Astrocyte (in vitro differentiated cells and primary cell): ENCODE data around the gene SCN2B. TPM values are rescaled to one million over a fixed set of nuclear protein-coding genes. Genes with fewer than 3 reads are reported as not detected.

Experiments used
- DNase-seq: peaks from one replicate; pipeline ENCODE4 v3.0.0-alpha.2; 2010; ENCODE audit warnings: low read depth
- FAIRE-seq: peaks from 2 replicates; lab custom pipeline; 2011; peaks lifted over from hg19 to GRCh38; lab: Jason Lieb, UNC
- H2AFZ ChIP-seq: 2 replicates; pipeline ENCODE4 v1.6.0; 2012; ENCODE audit warnings: low read depth, low read length, inconsistent platforms
- H3K27ac ChIP-seq: 2 replicates; pipeline ENCODE4 v1.5.1; 2011; ENCODE audit warnings: low read depth, low read length, inconsistent platforms
- H3K27me3 ChIP-seq: 2 replicates; pipeline ENCODE4 v1.6.0; 2011; ENCODE audit warnings: low read length, inconsistent platforms; ENCODE audit not compliant: insufficient read depth
- H3K36me3 ChIP-seq: 2 replicates; pipeline ENCODE4 v1.5.1; 2011; ENCODE audit warnings: low read length, inconsistent platforms; ENCODE audit not compliant: insufficient read depth
- H3K4me1 ChIP-seq: 2 replicates; pipeline ENCODE4 v1.5.1; 2011; ENCODE audit warnings: low read length, inconsistent platforms; ENCODE audit not compliant: insufficient read depth
- H3K4me2 ChIP-seq: 2 replicates; pipeline ENCODE4 v1.6.0; 2012; ENCODE audit warnings: low read length, inconsistent platforms
- H3K4me3 ChIP-seq: 2 replicates; pipeline ENCODE4 v1.5.1; 2011; ENCODE audit warnings: low read depth, mild to moderate bottlenecking, low read length, inconsistent platforms; ENCODE audit not compliant: insufficient read depth
- H3K79me2 ChIP-seq: 2 replicates; pipeline ENCODE4 v1.6.0; 2012; ENCODE audit warnings: mild to moderate bottlenecking, low read length, inconsistent platforms; ENCODE audit not compliant: insufficient read depth
- H3K9ac ChIP-seq: 2 replicates; pipeline ENCODE4 v1.6.0; 2012; ENCODE audit warnings: mild to moderate bottlenecking, low read length, inconsistent platforms
- H3K9me3 ChIP-seq: 2 replicates; pipeline ENCODE4 v1.5.1; 2012; ENCODE audit warnings: low read depth, mild to moderate bottlenecking, low read length, inconsistent platforms; ENCODE audit not compliant: insufficient read depth
- H4K20me1 ChIP-seq: 2 replicates; pipeline ENCODE4 v1.6.0; 2012; ENCODE audit warnings: low read length, inconsistent platforms; ENCODE audit not compliant: insufficient read depth
- H3K27ac Mint-ChIP-seq: one replicate; pipeline ENCODE4 v1.8.0; 2021; ENCODE audit warnings: mild to moderate bottlenecking, mixed read lengths; ENCODE audit not compliant: unreplicated experiment
- H3K27me3 Mint-ChIP-seq: one replicate; pipeline ENCODE4 v1.8.0; 2021; ENCODE audit warnings: low read depth, mixed read lengths; ENCODE audit not compliant: unreplicated experiment
- H3K36me3 Mint-ChIP-seq: one replicate; pipeline ENCODE4 v1.8.0; 2021; ENCODE audit warnings: low read depth, mixed read lengths; ENCODE audit not compliant: unreplicated experiment
- H3K4me1 Mint-ChIP-seq: one replicate; pipeline ENCODE4 v1.8.0; 2021; ENCODE audit warnings: low read depth, mixed read lengths; ENCODE audit not compliant: unreplicated experiment
- H3K4me3 Mint-ChIP-seq: one replicate; pipeline ENCODE4 v1.8.0; 2021; ENCODE audit warnings: mild to moderate bottlenecking, moderate library complexity, mixed read lengths; ENCODE audit not compliant: unreplicated experiment
- H3K9me3 Mint-ChIP-seq: one replicate; pipeline ENCODE4 v1.8.0; 2021; ENCODE audit warnings: mild to moderate bottlenecking, mixed read lengths; ENCODE audit not compliant: unreplicated experiment
- CTCF ChIP-seq: IDR thresholded peaks from 2 replicates; pipeline ENCODE4 v1.5.1; 2011; ENCODE audit warnings: low read depth, mild to moderate bottlenecking, inconsistent platforms, low read length, moderate library complexity; ENCODE audit not compliant: insufficient read depth
- EZH2 ChIP-seq: IDR thresholded peaks from 2 replicates; pipeline ENCODE4 v1.6.1; 2012; ENCODE audit warnings: mild to moderate bottlenecking, low read length, inconsistent platforms; ENCODE audit not compliant: insufficient read depth
- total RNA-seq: library from RNA; stranded (reverse); gene quantifications from 2 replicates; pipeline ENCODE4 v1.2.1, GENCODE V29; 2021

SCN2B gene
- total RNA-seq, 1 donor from 2014 or later, result 0.18 TPM

- Mint-ChIP-seq H3K4me3 (no peak overlapping the region), H3K9me3 (no peaks in the 10 kb centered on the region), H3K27me3 (peaks cover 81% of the 10 kb centered on the region), H3K36me3 (no peaks in the 10 kb centered on the region), H3K27ac (no peak overlapping the region), H3K4me1 (no peaks in the 10 kb centered on the region)
- peaks cover 10% of the 10 kb centered on the region for H3K27me3 ChIP-seq
- H3K36me3 ChIP-seq, result no peaks in the 10 kb centered on the region
- DNase-seq (no peak), FAIRE-seq (no peak)
- no peak overlapping the region for H3K9ac ChIP-seq
- no peaks in the 10 kb centered on the region for H4K20me1 ChIP-seq
- no peak overlapping the region for H2AFZ ChIP-seq
- no peak overlapping the region for H3K4me2 ChIP-seq
- no peaks in the 10 kb centered on the region for H3K79me2 ChIP-seq
- no peak overlapping the region for H3K4me3 ChIP-seq
- H3K9me3 ChIP-seq, result no peaks in the 10 kb centered on the region
- no peak overlapping the region for H3K27ac ChIP-seq
- H3K4me1 ChIP-seq, result no peaks in the 10 kb centered on the region
- TF ChIP-seq EZH2, result no peak
- no peak for TF ChIP-seq CTCF
These were observed 40.7 kb downstream of the SCN2B start for GRCh38 chr11:118135796-118136165.

- H3K27ac ChIP-seq, result no peak overlapping the region
- Mint-ChIP-seq H3K4me3 (no peak overlapping the region), H3K27ac (no peak overlapping the region), H3K27me3 (peaks cover 79% of the 10 kb centered on the region), H3K9me3 (no peaks in the 10 kb centered on the region), H3K4me1 (no peaks in the 10 kb centered on the region), H3K36me3 (no peaks in the 10 kb centered on the region)
- no peaks in the 10 kb centered on the region for H3K79me2 ChIP-seq
- no peaks in the 10 kb centered on the region for H3K9me3 ChIP-seq
- H4K20me1 ChIP-seq, result no peaks in the 10 kb centered on the region
- DNase-seq (no peak), FAIRE-seq (no peak)
- no peaks in the 10 kb centered on the region for H3K36me3 ChIP-seq
- no peak overlapping the region for H3K9ac ChIP-seq
- no peak for TF ChIP-seq CTCF
- TF ChIP-seq EZH2, result no peak
- H2AFZ ChIP-seq, result no peak overlapping the region
- no peaks in the 10 kb centered on the region for H3K4me1 ChIP-seq
- no peak overlapping the region for H3K4me2 ChIP-seq
- peaks cover 5% of the 10 kb centered on the region for H3K27me3 ChIP-seq
- H3K4me3 ChIP-seq, result no peak overlapping the region
These were observed 41.2 kb downstream of the SCN2B start for GRCh38 chr11:118135051-118135795.

GRCh38 chr11:118133816-118134215, 42.6 kb downstream of the SCN2B start:
- H2AFZ ChIP-seq, result no peak overlapping the region
- FAIRE-seq (no peak), DNase-seq (no peak)
- H3K27ac ChIP-seq, result no peak overlapping the region
- no peak overlapping the region for H3K4me2 ChIP-seq
- Mint-ChIP-seq H3K27me3 (peaks cover 78% of the 10 kb centered on the region), H3K27ac (no peak overlapping the region), H3K9me3 (no peaks in the 10 kb centered on the region), H3K36me3 (no peaks in the 10 kb centered on the region), H3K4me3 (no peak overlapping the region), H3K4me1 (no peaks in the 10 kb centered on the region)
- H3K4me1 ChIP-seq, result no peaks in the 10 kb centered on the region
- H3K79me2 ChIP-seq, result no peaks in the 10 kb centered on the region
- TF ChIP-seq CTCF (no peak), EZH2 (no peak)
- H4K20me1 ChIP-seq, result no peaks in the 10 kb centered on the region
- H3K9ac ChIP-seq, result no peak overlapping the region
- no peaks in the 10 kb centered on the region for H3K9me3 ChIP-seq
- no peaks in the 10 kb centered on the region for H3K36me3 ChIP-seq
- no peak overlapping the region for H3K4me3 ChIP-seq
- H3K27me3 ChIP-seq, result peaks cover 8% of the 10 kb centered on the region
